PC-3 (cell line): Measurements from ENCODE around the gene PEX11A.

Experiments used
- CTCF ChIP-seq: fragments of 300-600 bp; sonication (generic); conservative IDR thresholded peaks from 2 replicates; pipeline ENCODE4 v1.5.1; 2017; ENCODE audit warnings: antibody characterized with exemption, low read depth, mild to moderate bottlenecking, low read length
- EZH2 ChIP-seq: fragments of 300-600 bp; sonication (generic); IDR thresholded peaks from one replicate; pipeline ENCODE4 v1.6.1; 2017; ENCODE audit warnings: antibody characterized with exemption, mild to moderate bottlenecking, low read length; ENCODE audit not compliant: unreplicated experiment
- EZH2phosphoT487 ChIP-seq: fragments of 300-600 bp; sonication (generic); IDR thresholded peaks from 2 replicates; pipeline ENCODE4 v1.6.1; 2018; ENCODE audit warnings: mild to moderate bottlenecking, antibody characterized with exemption, low read length, borderline replicate concordance

- TF ChIP-seq CTCF, result no peak
- TF ChIP-seq EZH2phosphoT487, result no peak
- TF ChIP-seq EZH2, result no peak
Measured at GRCh38 chr15:89645680-89646079, 44.9 kb downstream of the PEX11A start.
